ENCODE results near the gene THUMPD3. TPM values are rescaled to one million over a fixed set of nuclear protein-coding genes. Genes with fewer than 3 reads are reported as not detected.

THUMPD3 gene
- total RNA-seq, 1 donor, result 50.1 TPM

- TF ChIP-seq CTCF (IDR thresholded peaks at IDR 0.05; ENCODE audit: insufficient read depth, low read depth, low read length), result no peak
- no peak for DNase-seq (ENCODE audit: low read depth)
- H3K4me3 ChIP-seq (ENCODE audit: low read depth, low read length), result no peak overlapping the region
These were observed 32.6 kb upstream of the THUMPD3 start for GRCh38 chr3:9330166-9330703.

- TF ChIP-seq CTCF (IDR thresholded peaks at IDR 0.05; ENCODE audit: insufficient read depth, low read depth, low read length), result no peak
- H3K4me3 ChIP-seq (ENCODE audit: low read depth, low read length), result no peak overlapping the region
- DNase-seq (ENCODE audit: low read depth), result no peak
These were observed 31.7 kb upstream of the THUMPD3 start for GRCh38 chr3:9331171-9331570.

GRCh38 chr3:9332250-9333030 lies 30.4 kb upstream of the THUMPD3 start:
- peak; percentile 16 for DNase-seq (ENCODE audit: low read depth)
- TF ChIP-seq CTCF (IDR thresholded peaks at IDR 0.05; ENCODE audit: insufficient read depth, low read depth, low read length), result no peak

GRCh38 chr3:9339761-9340471 lies 22.9 kb upstream of the THUMPD3 start:
- H3K4me3 ChIP-seq (ENCODE audit: low read depth, low read length), result no peak overlapping the region
- no peak for TF ChIP-seq CTCF (IDR thresholded peaks at IDR 0.05; ENCODE audit: insufficient read depth, low read depth, low read length)
- DNase-seq (ENCODE audit: low read depth), result peak; percentile 79

More at GRCh38 chr3:9332250-9333030, 30.4 kb upstream of the THUMPD3 start:
- no peak overlapping the region for H3K4me3 ChIP-seq (ENCODE audit: low read depth, low read length)

GRCh38 chr3:9340472-9340902 lies 22.4 kb upstream of the THUMPD3 start:
- no peak for TF ChIP-seq CTCF (IDR thresholded peaks at IDR 0.05; ENCODE audit: insufficient read depth, low read depth, low read length)
- DNase-seq (ENCODE audit: low read depth), result peak; percentile 96
- H3K4me3 ChIP-seq (ENCODE audit: low read depth, low read length), result no peak overlapping the region

- no peak overlapping the region for H3K4me3 ChIP-seq (ENCODE audit: low read depth, low read length)
- DNase-seq (ENCODE audit: low read depth), result no peak
- no peak for TF ChIP-seq CTCF (IDR thresholded peaks at IDR 0.05; ENCODE audit: insufficient read depth, low read depth, low read length)
These were observed 20.2 kb upstream of the THUMPD3 start for GRCh38 chr3:9342696-9343095.
